ENCODE measurements around the gene GUCY2F.
A peak's percentile ranks its signal among the peaks of the same experiment; 100 is the strongest.

GUCY2F gene

DNA sequence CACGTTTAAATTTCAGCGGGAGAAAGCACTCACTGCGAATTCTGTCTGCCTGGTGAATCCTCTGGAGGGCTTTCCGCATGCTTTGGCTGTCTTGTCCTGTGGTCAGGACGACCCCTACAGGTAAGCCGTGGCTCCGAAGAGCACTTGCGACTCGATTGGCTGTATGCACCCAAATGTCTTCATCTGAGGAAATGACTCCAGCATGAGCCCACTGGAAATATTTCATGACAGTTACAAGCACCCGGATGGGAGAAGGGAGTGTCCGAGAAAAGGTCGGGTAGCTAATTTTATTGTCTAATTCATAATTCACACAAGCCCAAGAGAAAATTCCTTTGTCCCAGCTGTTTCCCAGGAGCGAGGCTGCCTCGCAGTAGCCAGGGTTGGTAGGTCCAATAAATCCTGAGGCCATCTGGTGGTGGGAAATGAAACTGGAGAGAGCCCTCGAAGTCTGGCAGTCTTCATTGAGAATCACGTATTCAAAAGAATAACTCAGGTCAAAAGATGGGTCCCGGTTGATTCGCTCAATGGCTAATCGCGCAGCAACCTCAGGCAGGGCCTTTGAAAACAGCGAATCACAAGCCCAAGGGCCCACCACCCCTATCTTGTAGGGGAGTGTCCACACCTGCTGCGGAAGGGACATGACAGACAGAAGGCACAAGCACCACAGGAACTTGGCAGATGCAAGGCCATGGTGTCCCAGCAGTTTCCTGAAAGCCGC lies 6.6 kb downstream of the GUCY2F start:
- DNase-seq (ENCODE audit: low read depth): peak; percentile 58
- TF ChIP-seq MYC (IDR thresholded peaks at IDR 0.05; ENCODE audit: low read depth, low read length) (no peak), POLR2A (IDR thresholded peaks at IDR 0.05; ENCODE audit: extremely low read depth, insufficient read length) (no peak), MAX (IDR thresholded peaks at IDR 0.05; ENCODE audit: low read depth, low read length) (0 out of 2 replicates have a peak, but pooled peaks have one; percentile 9)
- TF ChIP-seq, protein P1, sequence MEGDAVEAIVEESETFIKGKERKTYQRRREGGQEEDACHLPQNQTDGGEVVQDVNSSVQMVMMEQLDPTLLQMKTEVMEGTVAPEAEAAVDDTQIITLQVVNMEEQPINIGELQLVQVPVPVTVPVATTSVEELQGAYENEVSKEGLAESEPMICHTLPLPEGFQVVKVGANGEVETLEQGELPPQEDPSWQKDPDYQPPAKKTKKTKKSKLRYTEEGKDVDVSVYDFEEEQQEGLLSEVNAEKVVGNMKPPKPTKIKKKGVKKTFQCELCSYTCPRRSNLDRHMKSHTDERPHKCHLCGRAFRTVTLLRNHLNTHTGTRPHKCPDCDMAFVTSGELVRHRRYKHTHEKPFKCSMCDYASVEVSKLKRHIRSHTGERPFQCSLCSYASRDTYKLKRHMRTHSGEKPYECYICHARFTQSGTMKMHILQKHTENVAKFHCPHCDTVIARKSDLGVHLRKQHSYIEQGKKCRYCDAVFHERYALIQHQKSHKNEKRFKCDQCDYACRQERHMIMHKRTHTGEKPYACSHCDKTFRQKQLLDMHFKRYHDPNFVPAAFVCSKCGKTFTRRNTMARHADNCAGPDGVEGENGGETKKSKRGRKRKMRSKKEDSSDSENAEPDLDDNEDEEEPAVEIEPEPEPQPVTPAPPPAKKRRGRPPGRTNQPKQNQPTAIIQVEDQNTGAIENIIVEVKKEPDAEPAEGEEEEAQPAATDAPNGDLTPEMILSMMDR (IDR thresholded peaks at IDR 0.05; ENCODE audit: low read depth, low read length): peak; percentile 33
- H3K4me3 ChIP-seq (ENCODE audit: low read depth, low read length): no peak overlapping the region

DNA sequence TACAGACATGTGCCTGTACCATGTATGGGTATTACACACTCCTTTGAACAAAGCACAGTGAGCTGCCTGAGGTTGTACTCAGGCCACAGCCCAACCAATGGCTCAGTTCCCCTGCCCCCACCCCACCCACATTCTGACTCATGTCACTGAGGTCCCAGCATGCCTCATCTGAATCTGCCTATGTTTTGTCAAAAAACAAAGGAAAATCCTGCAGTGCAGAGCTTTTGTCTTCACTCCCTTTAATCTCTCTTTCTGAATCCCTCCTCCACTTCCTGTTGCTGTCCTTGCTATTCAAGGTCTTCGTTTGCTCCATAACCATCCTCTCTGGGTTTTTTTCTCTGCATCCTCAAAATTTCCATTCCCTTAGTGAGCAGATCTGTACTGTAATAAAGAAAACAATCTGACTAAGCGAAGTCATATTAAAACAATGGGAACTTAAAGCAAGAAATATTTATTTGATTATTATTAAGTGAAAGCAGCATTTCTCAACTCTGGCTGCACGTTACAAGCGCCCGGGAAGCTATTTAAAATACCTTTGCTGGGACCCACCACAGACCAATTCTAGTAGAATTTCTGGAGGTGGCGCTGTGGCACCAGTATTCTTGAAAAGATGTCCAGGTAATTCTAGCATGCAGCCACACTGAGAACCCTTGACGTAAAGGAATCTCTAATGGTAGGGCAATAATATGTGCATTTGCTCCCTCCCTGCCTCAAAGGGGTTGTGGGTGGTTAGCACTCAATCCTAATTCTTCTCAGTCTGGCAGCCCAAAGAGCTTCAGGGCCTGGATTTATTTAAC lies 8.7 kb downstream of the GUCY2F start:
- DNase-seq (ENCODE audit: low read depth): peak; percentile 54
- no peak overlapping the region for H3K4me3 ChIP-seq (ENCODE audit: low read depth, low read length)
- no peak for TF ChIP-seq MAX (IDR thresholded peaks at IDR 0.05; ENCODE audit: low read depth, low read length)
- TF ChIP-seq, protein P1 (IDR thresholded peaks at IDR 0.05; ENCODE audit: low read depth, low read length): peak; percentile 18
- TF ChIP-seq POLR2A (IDR thresholded peaks at IDR 0.05; ENCODE audit: extremely low read depth, insufficient read length): no peak
- no peak for TF ChIP-seq MYC (IDR thresholded peaks at IDR 0.05; ENCODE audit: low read depth, low read length)

GRCh38 chrX:109464231-109464630 lies 17.7 kb downstream of the GUCY2F start:
- TF ChIP-seq, protein P1 (IDR thresholded peaks at IDR 0.05; ENCODE audit: low read depth, low read length): no peak
- TF ChIP-seq MAX (IDR thresholded peaks at IDR 0.05; ENCODE audit: low read depth, low read length) (no peak), POLR2A (IDR thresholded peaks at IDR 0.05; ENCODE audit: extremely low read depth, insufficient read length) (no peak)
- no peak overlapping the region for H3K4me3 ChIP-seq (ENCODE audit: low read depth, low read length)
- DNase-seq (ENCODE audit: low read depth): no peak

DNA sequence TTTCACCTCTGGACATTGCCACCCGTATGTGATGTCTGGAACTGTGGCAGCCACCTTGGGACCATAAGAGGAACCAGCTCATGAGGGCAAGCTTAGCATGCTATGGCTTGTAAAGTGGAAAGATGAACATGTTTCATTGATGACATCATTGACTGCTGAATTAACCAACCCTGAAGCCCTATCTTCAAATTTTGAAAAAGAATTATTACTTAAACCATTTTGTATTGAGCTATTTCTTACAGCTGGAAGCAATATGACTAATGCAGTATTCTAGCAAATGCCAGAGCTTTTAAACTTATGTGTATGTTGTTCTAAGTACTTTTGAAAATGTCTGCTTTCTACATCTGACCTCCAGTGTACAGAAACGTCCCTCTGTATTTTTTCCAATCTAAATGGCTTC lies 18.1 kb downstream of the GUCY2F start:
- DNase-seq (ENCODE audit: low read depth): no peak
- TF ChIP-seq, protein P1 (IDR thresholded peaks at IDR 0.05; ENCODE audit: low read depth, low read length): no peak
- TF ChIP-seq POLR2A (IDR thresholded peaks at IDR 0.05; ENCODE audit: extremely low read depth, insufficient read length) (no peak), MAX (IDR thresholded peaks at IDR 0.05; ENCODE audit: low read depth, low read length) (no peak), MYC (IDR thresholded peaks at IDR 0.05; ENCODE audit: low read depth, low read length) (no peak)
- H3K4me3 ChIP-seq (ENCODE audit: low read depth, low read length): no peak overlapping the region

- no peak overlapping the region for H3K4me3 ChIP-seq (ENCODE audit: low read depth, low read length)
- DNase-seq (ENCODE audit: low read depth): no peak
- TF ChIP-seq MAX (IDR thresholded peaks at IDR 0.05; ENCODE audit: low read depth, low read length): no peak
- TF ChIP-seq, protein P1 (IDR thresholded peaks at IDR 0.05; ENCODE audit: low read depth, low read length): no peak
- no peak for TF ChIP-seq POLR2A (IDR thresholded peaks at IDR 0.05; ENCODE audit: extremely low read depth, insufficient read length)
- no peak for TF ChIP-seq MYC (IDR thresholded peaks at IDR 0.05; ENCODE audit: low read depth, low read length)
Observed at GRCh38 chrX:109448282-109448938, 33.5 kb downstream of the GUCY2F start.

Data from NB4 (cell line).